Right forelimb (tissue), 1 donor: ENCODE results near the gene PPP4R4.
"Not testable (repeated sequence)": the region's sequence is repeated elsewhere in the genome, so short reads cannot be mapped to it uniquely, and the experiment has no call there.

ENCODE experiments used
- DNase-seq: peaks from one replicate; pipeline ENCODE4 v3.0.0-alpha.2; 2018

PPP4R4 gene

GRCh38 chr14:94282991-94283723, 109.0 kb downstream of the PPP4R4 start:
- DNase-seq = no peak

- no peak for DNase-seq
Measured at GRCh38 chr14:94284221-94284620, 110.1 kb downstream of the PPP4R4 start.

- DNase-seq = no peak
Measured at GRCh38 chr14:94285158-94285557, 111.0 kb downstream of the PPP4R4 start.

DNA sequence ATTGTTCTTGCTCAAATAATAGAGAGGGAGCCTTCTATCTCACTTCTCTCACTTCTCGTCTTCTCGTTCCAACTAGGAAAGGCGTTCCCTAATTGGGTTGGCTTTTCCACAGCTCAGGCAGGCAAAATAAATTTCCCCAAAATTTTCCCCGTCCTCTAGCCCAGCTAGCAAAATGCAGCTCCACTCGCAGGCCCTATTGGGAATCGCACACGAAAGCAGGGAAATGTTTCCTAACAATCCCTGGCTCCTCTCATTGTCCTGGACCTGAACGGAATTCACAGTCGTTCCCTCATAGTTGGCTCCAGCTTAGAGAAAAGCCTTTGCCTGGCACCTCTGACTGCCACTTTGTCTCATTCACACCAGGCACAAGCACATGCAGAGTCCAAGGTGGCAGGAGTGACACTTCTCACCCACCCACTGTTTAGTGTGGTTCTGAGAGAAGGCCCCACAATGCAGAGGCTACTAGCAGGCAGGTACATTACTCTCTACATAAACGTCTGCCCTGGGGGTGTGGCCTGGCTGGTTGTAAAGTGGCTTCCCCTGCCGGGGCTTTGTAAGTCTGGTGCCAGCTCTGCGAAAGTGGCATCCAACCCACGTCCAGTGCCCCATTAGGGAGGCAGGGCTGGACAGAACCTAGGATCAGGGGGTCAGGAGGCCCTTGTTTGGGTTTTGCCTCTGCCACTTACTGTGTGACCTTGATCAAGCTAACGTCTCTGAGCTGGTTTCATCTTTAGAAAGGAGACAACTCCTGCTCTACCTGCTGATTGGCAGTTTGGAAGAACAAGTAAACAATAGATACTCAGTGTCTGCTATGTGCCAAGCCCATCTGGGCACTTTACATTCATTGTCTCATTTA, 114.7 kb downstream of the PPP4R4 start:
- no peak for DNase-seq

DNA sequence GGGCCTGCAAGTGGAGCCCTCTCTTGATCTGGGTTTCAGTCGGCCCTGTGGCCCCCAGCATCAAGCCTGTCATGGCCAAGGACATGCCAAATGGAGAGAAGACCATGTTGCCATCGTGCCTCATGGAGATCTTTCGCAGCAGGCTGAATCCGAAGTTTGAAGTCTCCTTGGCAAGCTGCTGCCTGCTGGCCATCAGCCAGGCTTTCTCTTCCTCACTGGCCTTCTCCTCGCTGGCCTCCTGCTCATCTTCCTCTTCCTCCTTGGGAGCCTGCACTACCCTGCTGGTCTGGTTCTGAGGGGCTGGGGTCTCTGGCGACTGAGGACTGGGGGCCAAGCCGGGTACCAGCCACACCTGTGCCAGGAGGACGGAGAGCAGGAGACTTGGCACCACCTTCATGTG, 116.1 kb downstream of the PPP4R4 start:
- no peak for DNase-seq

DNA sequence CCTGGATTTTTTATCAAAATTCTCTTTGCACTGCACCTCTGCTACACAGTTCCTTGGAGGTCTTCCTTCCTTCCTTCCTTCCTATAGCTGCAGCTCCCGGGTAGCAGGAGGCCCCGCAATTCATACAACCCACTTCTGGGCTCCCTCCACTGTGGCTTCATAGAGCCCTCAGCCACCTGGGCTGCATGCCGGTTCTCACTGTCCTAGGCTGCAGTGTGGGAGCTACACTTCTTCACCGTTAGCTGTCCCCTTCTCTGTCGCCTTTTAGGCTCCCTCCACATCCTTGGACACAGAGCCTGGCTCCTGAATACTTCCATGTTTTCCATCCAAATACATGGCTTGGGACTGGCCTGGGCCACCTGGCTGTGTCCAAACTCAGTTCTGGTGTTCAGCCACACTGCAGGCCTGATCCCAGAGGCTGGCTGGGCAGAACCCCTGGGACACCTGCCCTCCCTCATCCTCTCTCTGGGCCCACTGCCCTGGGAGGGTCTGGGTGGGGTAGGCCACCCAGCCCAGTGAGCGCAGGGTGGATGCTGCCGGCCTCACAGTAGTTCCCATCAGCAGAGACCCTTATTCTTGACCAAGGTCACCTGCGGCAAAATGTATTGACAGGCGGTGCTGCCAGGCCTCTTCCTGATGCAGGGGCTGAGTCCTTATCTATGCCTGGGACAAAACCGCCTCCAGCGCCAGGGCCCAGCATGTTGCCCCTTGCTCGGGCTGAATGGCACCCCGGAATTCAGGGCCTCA, 117.2 kb downstream of the PPP4R4 start:
- DNase-seq = no peak

DNA sequence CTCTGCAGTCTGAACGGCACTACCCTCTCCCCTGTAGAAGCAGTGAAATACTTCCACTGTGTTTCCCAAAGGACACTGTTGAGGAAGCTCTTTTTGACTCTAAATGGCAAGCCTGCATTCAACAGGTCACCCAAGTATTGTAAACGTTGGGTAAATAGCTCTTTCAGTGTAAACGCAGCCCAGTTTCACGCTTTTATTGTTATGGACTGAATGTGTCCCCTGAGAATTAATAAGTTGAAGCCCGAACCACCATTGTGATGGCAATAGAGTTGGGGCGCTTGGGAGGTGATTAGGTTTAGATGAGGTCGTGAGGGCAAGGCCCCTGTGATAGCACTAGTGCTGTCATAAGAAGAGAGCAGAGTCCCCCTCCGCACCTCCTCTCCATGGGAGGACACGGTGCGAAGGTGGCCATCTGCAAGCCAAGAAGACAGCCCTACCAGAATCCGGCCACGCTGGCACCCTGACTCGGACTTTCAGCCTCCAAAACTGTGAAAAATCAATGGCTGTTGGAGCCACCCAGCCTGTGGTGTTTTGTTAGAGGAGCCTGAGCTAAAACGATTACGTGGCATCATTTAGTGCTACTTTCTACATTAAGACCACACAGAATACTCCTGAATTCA, 117.9 kb downstream of the PPP4R4 start:
- DNase-seq = no peak

DNA sequence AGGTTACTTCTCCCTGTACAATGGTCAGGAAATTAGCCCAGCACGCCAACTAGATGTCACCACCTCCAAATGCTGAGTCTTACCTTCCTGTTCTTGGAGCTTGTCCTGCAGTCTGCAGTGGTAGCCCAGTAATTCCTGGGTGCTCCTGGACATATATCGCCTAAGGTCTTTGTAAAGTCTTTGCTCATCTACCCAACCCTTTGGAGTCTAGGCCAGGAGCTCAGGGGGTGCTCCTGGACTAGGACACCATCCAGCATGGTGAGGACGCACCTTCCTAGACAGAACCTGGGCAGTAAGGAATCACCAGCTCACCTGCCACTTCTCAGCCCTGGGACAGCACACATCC, 118.4 kb downstream of the PPP4R4 start:
- DNase-seq = no peak

DNA sequence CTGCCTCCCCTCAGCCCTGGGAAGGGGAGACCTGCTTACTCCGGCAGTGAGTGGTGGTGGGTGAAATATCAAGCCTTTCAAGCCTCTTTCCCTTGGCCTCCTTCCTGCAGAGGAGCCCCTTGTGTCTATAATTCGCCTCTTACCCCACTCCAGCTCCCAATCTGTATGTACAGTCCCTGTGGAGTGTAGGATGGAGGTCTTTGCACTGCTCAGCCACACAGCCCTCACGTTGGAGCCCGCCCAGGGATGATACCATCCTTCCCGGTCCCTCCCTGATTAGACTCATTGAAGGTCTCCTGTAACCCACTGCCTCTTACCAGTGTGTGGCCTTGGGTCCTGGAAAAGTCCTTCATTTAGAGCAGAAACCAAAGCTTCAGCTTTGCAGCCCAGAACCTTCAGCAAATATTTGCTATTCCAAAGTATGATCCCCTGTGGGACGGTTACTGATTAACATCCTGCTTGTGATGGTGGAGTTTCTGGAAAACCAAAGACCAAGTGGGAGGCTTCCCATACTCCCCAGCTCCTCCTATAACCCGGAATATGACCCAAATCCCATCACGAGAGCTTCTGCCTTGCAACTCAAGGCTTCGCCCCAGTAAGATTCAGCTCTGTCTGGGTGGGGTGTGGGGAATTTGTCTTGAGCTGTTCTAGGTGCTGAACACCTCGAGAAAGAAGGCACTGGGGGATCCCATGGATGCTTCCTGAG, 118.9 kb downstream of the PPP4R4 start, which contains the start of gene SERPINA10:
SERPINA10 (minus strand) TSS at position 397 of the 706 bp plus-strand sequence. CDS start 2,675 bp downstream, outside the sequence.
- no peak for DNase-seq

GRCh38 chr14:94293578-94293924, 119.4 kb downstream of the PPP4R4 start:
- DNase-seq = no peak

DNA sequence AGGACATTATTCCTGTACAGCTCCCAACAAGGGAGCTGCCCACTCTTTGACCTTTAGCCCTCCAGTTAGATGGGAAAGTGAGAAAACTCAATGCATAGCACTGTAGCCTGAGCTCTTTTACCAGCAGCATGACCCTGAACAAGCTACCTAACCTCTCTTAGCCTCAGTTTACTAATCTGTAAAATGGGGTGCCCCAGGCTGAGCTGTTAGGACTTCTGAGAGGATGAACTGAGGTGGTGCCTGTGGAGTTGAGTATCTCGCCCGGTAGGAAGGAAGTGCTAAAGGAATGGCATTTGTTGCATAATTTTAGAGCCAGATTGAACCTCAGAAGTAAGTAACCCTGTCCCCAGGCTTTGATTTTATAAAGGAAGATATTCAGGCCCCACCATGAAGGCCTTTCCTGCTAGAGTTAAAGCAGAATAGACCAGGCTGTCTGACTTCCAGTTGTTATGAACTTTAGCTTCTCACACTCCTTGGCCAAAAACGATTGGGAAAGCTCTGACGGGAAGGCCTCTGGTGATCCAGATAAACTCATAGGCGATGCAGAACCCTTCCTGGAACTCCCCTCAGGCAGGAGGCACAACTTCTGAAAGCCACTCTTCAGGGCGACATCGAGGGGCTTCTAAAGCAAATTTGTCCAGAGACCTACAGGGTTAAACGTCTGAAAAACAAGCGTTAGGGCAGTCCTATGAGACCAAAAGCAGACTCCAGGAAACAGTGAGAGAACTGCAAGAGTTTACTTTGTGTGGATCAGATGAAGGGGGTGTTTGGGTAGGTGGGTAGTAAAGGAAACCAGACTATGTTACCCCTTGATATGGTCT, 121.4 kb downstream of the PPP4R4 start:
- no peak for DNase-seq

- DNase-seq = not testable (repeated sequence)
Measured at GRCh38 chr14:94296181-94296545, 122.0 kb downstream of the PPP4R4 start.

DNA sequence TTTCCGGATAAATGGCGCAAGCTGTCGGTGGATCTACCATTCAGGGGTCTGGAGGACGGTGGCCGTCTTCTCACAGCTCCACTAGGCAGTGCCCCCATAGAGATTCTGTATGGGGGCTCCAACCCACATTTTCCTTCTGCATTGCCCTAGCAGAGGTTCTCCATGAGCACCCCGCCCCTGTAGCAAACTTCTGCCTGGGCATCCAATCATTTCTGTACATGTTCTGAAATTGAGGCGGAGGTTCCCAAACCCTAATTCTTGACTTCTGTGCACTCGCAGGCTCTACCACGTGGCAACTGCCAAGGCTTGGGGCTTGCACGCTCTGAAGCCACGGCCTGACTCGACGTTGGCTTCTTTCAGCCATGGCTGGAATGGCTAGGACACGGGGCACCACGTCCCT, 124.0 kb downstream of the PPP4R4 start:
- DNase-seq = no peak

- no peak for DNase-seq
Measured at GRCh38 chr14:94303111-94303510, 129.0 kb downstream of the PPP4R4 start.

DNA sequence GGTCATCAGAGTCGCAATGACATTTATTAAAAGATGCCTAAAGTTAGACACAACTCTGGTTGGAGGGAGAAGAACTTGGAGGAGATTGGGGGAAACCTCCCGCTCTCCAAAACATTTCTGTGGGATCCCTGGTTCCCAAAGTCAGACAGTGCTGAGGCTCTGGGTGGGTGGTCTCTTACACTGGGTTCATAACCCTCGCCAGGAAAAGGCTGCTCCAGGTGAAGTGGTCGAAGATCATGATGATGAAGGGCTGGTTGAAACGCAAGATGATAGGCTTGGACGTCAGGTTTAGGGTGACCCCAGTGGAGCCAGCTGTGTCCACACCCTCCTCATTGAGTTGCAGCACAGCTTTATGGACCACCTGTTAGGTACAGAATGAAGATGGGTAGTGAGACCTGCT, 130.1 kb downstream of the PPP4R4 start:
- DNase-seq = no peak

DNA sequence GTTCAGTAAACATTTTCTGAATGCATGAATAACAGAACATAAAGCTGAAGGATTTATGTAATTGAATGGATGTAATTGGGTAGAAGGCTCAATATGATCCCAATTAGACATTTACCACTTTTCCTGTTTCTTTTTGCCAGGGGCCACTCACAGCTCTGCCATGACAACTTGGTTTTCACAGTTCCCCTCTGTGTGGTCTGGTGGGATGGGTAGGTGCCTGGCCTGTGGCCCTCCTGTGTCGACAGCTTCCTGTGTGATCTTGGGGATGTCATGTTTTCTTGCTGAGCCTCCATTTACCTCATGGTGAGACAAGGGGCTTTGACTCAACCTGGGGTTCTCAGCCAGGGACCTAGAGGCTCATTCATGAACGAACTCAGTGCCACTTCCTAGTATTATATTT, 131.5 kb downstream of the PPP4R4 start:
- no peak for DNase-seq

GRCh38 chr14:94306047-94306978, 132.2 kb downstream of the PPP4R4 start:
- no peak for DNase-seq

DNA sequence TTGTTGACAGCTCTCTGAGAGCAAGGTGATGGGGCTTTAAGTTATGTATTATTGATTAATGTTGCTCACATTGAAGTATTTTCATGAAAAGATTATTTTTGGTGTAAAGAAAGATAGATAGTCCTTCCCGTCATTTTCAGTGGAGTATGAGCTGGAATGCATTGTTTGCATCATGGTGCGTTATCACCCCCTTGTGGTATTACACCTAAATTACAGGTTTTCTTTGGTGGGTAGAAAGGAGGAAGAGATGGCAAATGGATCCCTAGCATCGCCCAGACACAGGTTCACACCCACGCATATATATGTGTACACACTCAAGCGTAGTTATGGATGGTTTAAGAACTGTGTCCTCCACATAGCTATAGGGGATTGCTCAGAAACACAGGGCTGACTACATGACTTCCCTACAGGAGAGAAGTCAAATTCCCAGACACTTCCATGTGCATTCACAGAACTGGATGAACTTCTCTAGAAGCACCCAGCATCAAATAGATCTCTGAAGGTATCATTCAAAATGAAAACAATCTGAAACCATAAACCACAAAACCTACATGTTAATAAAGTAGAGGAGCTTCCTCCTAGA, 133.4 kb downstream of the PPP4R4 start:
- no peak for DNase-seq

DNA sequence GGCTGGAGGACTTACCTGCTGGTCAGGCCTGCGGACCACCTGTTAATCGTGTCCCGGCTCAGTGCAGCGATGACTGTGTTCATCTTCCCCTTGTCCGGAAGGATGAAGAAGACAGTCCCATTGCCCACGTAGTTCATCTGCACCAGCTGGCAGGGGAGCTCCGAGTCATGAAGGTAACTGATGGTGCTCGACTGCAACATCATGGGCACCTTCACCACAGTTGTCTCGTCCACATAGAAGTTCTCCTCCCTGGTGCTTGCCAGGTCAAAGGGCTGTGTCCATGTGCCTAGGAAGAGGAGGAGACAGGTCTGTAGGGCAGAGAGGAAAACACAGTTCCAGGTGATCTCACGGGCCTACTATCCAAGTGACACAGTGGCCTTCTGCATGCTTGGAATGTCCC, 135.6 kb downstream of the PPP4R4 start:
- no peak for DNase-seq

DNA sequence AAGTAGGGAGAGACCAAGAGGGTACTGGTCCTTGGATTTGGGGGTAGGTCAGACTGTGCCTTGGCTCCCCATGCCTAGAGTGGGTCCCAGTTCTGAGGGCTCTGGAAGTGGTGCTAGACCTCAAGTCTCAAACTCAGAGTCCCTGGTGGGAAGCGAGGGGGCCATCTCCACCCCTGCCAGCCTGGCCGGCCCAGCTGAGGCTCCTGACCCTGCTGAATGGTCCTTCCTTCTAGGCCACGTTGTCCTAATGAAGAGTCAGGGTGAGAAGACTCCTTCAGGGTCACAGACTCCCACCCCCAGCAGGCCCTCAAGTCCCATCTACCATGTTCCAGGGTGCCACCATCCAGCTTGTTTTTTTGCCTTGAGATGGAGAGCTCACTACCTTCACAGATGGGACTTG, 136.1 kb downstream of the PPP4R4 start:
- DNase-seq = no peak
